CD4-positive, alpha-beta T cell treated with Interferon alpha-2 for 1 hour (primary cell): ENCODE measurements around the gene TENM3.

Source experiments
- DNase-seq, 2 donors: peaks; one replicate each; pipeline ENCODE4 v3.0.0-alpha.2; 2020 to 2022

Gene TENM3

GRCh38 chr4:182643801-182644682, 400.8 kb downstream of the TENM3 start:
- no peak for DNase-seq

DNA sequence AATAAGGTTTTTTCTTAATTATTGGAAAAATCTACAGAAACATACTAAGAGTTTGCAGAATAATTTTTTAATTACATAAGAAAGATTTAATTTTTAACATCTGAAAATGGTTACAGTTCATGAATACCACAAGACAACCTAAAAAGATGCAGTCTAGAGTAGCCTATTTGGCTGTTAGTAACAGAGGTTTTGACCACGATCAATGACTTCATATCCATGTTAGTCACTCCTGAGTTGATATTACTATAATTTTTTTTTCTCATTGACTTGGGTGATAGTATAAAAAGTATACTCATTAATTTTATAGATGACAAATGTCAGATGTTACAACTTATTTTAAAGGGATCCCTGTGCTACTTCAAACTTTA, 401.5 kb downstream of the TENM3 start:
- DNase-seq = no peak

GRCh38 chr4:182645511-182645910, 402.3 kb downstream of the TENM3 start:
- DNase-seq = no peak

DNA sequence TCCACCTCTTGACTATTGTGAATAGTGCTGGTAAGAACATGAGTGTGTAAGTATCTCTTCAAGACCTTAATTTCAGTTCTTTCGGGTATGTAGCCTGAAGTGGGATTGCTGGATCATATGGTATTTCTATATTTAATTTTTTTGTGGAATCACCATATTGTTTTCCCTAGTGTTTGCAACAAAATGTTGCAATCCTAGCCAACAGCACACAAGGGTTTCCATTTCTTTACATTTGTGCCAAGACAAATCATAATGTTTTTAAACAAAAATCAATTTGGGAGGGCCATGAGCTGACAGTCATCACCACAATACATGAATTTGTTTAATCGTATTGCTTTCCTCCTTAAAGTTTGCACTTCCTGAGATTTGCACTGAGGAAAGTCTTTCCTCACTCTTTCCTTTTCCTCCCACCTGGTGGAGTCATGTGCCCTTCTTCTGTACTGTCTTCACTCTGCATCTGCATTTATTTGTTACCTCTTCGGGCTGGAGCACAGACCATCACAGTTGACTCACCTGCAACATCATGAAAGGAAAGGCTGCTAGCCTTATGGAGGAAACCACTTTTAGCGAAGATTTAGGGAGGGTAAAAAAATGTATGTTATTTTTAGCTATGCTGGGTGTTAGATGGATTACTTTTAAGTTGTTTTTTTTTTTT, 404.6 kb downstream of the TENM3 start:
- no peak for DNase-seq

GRCh38 chr4:182648766-182649165, 405.6 kb downstream of the TENM3 start:
- no peak for DNase-seq

GRCh38 chr4:182649698-182650477, 406.7 kb downstream of the TENM3 start:
- DNase-seq = no peak

GRCh38 chr4:182653596-182653995, 410.4 kb downstream of the TENM3 start:
- DNase-seq = no peak

DNA sequence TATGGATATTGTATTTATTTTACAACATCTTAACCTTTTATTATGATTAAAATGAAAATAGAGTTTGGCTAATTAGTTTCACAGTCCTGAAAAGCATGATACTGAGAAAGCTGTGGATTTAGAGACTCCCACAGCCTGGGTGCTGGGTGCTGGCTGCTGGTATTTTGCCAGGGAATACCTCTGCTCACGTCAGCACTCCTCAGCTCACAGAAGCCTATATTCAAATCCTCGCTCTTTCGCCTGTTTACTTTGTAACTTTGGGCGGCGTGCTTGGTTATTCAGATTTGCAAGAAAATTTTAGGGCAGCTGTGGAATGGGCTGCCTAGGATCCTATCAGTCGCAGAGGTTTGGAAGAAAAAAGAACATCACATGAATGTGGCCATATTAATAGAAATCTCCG, 412.1 kb downstream of the TENM3 start:
- no peak for DNase-seq

DNA sequence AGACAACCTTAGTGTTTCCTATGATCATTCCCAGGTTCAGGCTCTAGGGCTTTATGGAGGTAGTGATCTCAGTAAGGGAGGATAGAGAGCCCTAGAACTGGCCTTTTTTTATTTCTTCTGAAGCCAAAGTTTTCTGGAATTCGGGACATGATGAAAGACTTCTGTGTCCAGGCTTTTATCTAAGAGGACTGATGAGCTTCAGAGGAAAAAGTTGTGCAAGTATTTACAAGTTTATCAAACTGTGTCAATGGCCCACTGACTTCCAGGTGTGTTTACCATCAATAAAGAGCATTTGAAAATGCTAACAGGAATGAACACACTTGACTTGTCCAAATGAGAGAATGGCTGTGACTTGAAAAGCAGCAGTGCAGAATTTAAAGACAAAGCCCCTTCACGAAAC, 419.3 kb downstream of the TENM3 start:
- DNase-seq = no peak

GRCh38 chr4:182671231-182671630, 428.0 kb downstream of the TENM3 start:
- DNase-seq = no peak

- no peak for DNase-seq
These were observed 428.5 kb downstream of the TENM3 start for GRCh38 chr4:182671749-182672148.

GRCh38 chr4:182678590-182678989, 435.4 kb downstream of the TENM3 start:
- DNase-seq = no peak

DNA sequence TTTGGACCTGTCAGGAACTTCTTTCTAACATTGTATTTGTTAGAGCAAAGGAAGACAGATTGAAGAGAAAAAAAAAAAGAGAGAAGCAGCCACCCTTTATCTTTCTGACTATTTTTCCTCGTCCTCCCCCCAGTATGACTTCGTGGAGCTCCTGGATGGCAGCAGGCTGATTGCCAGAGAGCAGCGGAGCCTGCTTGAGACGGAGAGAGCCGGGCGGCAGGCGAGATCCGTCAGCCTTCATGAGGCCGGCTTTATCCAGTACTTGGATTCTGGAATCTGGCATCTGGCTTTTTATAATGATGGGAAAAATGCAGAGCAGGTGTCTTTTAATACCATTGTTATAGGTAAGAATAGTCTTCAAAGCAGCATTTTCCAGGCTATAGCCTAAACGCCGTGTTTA, 436.3 kb downstream of the TENM3 start:
- DNase-seq = no peak

- DNase-seq = no peak
These were observed 437.0 kb downstream of the TENM3 start for GRCh38 chr4:182680234-182680653.

DNA sequence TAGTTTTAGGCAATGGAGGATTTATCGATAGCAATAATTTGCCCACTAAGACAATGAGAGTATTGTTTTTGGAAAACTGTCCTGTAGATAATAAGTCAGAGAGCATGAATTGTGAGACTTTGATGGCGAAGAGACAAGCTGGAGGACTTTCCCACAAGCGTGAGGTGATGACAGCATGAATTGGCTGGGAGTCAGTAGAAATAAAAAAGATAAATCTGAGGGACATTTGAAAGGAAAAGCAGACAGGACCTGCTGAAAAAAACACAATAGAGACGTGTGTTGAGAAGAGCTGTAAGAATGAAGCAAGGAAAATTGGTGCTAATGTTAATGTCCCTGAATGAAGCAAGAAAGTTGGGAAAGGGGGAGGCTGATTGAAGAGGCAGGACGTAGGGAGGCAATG, 440.5 kb downstream of the TENM3 start:
- DNase-seq = no peak

DNA sequence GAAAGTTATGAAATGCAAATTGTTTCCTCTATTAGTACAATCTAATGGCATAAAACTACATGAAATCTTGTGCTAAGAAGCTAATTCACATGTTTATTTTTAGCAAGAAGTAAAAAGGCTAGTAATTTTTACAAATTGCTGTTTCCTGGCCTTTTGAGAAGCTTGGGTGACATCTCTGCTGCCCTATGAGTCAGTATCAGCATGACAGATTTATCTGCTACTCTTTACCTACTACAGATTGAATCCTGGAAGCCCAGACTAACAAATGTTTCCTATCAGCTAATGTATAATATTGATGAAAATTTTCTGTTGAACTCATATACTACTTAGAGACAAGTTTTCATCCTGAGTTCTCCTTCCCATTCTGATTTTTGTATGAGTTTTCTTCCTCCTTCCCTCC, 441.6 kb downstream of the TENM3 start:
- DNase-seq = no peak

- no peak for DNase-seq
These were observed 444.9 kb downstream of the TENM3 start for GRCh38 chr4:182688081-182688480.

- DNase-seq = no peak
These were observed 451.3 kb downstream of the TENM3 start for GRCh38 chr4:182694551-182694950.

GRCh38 chr4:182695009-182695408, 451.8 kb downstream of the TENM3 start:
- DNase-seq = no peak

GRCh38 chr4:182695842-182696241, 452.6 kb downstream of the TENM3 start:
- DNase-seq = no peak

DNA sequence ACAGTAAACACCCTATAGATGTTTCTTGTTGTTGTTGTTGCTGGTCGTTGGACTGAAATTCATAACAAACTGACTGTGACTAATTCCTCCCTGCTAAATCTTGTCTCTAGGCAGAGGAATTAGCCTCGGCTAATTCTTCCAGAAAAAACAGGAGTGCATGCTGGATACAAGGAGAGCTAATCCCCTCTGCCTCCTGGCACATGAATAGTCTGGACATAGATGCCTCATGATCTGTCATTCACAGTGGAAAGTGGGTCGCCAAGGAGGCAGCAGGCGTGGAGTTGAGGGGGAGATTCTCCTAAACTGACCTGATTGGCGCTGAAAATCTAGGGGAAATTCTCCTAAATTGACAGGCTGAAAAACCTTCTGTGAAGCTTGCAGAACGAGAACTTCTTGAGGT, 453.9 kb downstream of the TENM3 start:
- no peak for DNase-seq

DNA sequence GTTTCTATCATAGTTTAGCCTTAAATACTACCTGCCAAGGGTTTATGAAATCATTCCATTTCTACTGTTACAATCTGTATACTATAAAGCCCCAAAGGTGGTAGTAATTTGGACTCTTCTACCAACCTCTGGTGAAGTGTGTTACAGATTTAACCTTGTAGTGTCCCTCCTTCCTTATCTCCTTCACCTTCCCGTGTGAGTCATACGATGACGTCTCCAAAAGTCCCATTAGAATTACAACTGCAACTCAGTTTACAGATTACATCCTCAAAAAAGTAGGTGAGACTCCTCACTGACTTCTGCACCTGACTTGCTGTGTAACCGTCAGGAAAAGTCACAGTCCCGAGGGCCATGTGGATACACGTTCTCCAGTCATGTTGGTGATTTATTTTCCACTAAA, 455.0 kb downstream of the TENM3 start:
- DNase-seq = no peak

- no peak for DNase-seq
These were observed 456.0 kb downstream of the TENM3 start for GRCh38 chr4:182699201-182699600.

DNA sequence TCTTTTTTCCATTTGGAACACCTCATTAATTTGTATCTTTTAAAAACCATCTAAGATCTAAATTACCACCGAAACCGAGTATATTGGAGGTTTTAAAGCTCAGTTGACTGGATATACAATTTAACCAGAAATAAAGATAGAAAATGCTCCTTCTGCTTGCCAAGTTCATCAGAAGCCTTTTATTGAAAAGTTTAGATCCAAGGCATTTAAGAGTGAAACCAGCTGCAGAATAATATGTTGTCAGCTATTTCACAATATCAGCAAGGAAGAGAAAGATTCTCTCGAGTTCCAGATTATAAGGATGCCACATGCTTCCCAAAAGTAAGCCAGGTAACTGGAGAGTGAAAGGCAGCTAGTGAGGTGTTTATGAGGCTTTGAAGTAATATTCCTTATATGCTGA, 456.6 kb downstream of the TENM3 start:
- DNase-seq = no peak
